WTC11 (cell line): ENCODE measurements around the gene NUDT8.

Source experiments
- TF ChIP-seq, protein P1 (sequence below): fragments of 200-600 bp; IDR thresholded peaks from 2 replicates; pipeline ENCODE4 v1.8.0; 2022; ENCODE audit warnings: antibody characterized with exemption
- TF ChIP-seq, protein P2 (sequence below): sonication (generic); formaldehyde crosslinking; IDR thresholded peaks from 2 replicates; pipeline ENCODE4 v1.8.1; 2022; ENCODE audit warnings: low read depth, missing genetic modification reagents, borderline replicate concordance
- TF ChIP-seq, protein P3 (sequence below): sonication (generic); formaldehyde crosslinking; IDR thresholded peaks from 2 replicates; pipeline ENCODE4 v1.8.0; 2023; ENCODE audit warnings: missing genetic modification reagents

DNA sequence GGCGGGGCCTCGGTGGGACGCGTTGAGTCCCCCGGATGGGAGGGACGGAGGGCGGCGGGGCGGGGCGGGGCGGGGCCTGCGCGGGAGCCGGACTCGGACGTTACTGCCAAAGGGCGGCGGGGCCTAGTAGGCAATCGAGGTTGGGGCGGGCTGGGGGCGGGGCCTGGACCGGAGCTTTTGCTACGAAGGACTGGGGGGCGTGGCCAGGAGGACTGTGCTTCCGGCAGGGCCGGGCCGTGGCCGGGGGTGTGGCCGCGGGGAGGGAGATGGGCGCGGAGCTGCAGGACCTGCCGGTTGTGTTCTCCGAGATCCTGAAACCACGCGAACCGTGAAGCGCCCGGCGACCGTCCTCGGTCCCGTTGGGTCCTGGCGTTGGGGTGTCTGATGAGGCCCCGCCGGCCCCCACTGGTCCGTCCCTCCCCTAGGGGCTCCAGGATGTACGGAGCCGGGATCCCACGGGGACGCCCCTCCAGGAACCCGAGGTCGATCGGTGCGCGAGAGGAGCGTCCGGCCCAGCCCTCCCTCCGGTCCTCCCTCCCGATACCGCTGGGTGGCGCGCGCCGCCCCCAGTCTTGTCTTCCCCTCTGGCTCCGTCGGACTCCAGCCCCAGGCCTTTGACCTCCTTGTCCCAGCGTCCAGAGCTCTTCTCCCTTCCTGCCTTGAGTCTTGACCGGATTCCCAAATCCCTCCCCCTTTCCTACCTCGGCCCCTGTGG is 648 bp upstream of the NUDT8 start:
- TF ChIP-seq, protein P1, sequence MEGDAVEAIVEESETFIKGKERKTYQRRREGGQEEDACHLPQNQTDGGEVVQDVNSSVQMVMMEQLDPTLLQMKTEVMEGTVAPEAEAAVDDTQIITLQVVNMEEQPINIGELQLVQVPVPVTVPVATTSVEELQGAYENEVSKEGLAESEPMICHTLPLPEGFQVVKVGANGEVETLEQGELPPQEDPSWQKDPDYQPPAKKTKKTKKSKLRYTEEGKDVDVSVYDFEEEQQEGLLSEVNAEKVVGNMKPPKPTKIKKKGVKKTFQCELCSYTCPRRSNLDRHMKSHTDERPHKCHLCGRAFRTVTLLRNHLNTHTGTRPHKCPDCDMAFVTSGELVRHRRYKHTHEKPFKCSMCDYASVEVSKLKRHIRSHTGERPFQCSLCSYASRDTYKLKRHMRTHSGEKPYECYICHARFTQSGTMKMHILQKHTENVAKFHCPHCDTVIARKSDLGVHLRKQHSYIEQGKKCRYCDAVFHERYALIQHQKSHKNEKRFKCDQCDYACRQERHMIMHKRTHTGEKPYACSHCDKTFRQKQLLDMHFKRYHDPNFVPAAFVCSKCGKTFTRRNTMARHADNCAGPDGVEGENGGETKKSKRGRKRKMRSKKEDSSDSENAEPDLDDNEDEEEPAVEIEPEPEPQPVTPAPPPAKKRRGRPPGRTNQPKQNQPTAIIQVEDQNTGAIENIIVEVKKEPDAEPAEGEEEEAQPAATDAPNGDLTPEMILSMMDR, result peak; percentile 66
- TF ChIP-seq, protein P2, sequence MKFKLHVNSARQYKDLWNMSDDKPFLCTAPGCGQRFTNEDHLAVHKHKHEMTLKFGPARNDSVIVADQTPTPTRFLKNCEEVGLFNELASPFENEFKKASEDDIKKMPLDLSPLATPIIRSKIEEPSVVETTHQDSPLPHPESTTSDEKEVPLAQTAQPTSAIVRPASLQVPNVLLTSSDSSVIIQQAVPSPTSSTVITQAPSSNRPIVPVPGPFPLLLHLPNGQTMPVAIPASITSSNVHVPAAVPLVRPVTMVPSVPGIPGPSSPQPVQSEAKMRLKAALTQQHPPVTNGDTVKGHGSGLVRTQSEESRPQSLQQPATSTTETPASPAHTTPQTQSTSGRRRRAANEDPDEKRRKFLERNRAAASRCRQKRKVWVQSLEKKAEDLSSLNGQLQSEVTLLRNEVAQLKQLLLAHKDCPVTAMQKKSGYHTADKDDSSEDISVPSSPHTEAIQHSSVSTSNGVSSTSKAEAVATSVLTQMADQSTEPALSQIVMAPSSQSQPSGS (CRISPR knock-in tag), result no peak
- TF ChIP-seq, protein P3, sequence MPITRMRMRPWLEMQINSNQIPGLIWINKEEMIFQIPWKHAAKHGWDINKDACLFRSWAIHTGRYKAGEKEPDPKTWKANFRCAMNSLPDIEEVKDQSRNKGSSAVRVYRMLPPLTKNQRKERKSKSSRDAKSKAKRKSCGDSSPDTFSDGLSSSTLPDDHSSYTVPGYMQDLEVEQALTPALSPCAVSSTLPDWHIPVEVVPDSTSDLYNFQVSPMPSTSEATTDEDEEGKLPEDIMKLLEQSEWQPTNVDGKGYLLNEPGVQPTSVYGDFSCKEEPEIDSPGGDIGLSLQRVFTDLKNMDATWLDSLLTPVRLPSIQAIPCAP (CRISPR knock-in tag), result peak; percentile 21; the same call in 1 of the 2 replicates
